A549 (cell line): ENCODE measurements around the gene DNAJC5.

ENCODE experiments used
- BCL3 ChIP-seq: fragments of >200 bp; sonication (Bioruptor Twin); formaldehyde crosslinking; IDR thresholded peaks from 3 replicates; pipeline ENCODE4 v1.6.1; 2016
- CHD2 ChIP-seq: fragments of 150-350 bp; IDR thresholded peaks from 2 replicates; pipeline ENCODE4 v1.6.1; 2014; ENCODE audit warnings: low read length; ENCODE audit not compliant: partially characterized antibody
- CTCF ChIP-seq: fragments of >200 bp; sonication (Bioruptor Twin); formaldehyde crosslinking; IDR thresholded peaks from 3 replicates; pipeline ENCODE4 v1.5.1; 2016
- EP300 ChIP-seq, 2 experiments: fragments of >200 bp; sonication (Bioruptor Twin); formaldehyde crosslinking; IDR thresholded peaks; 2 replicates in 1 of 2; 3 replicates in 1 of 2; pipeline ENCODE4 v1.6.1; 2016 to 2017
- PBX3 ChIP-seq: IDR thresholded peaks from 2 replicates; pipeline ENCODE4 v1.6.1; 2012
- POLR2A ChIP-seq: IDR thresholded peaks from 2 replicates; pipeline ENCODE4 v1.6.1; 2012; ENCODE audit warnings: mild to moderate bottlenecking, low read length
- POLR2AphosphoS2 ChIP-seq: conservative IDR thresholded peaks from 2 replicates; pipeline ENCODE4 v1.6.1; 2012; ENCODE audit warnings: low read length, improper control_type of control experiment, inconsistent platforms
- RCOR1 ChIP-seq: fragments of 150-350 bp; IDR thresholded peaks from 2 replicates; pipeline ENCODE4 v1.6.1; 2014; ENCODE audit warnings: antibody characterized with exemption, low read length, low read depth
- RNF2 ChIP-seq: fragments of 200-600 bp; sonication (generic); IDR thresholded peaks from 2 replicates; pipeline ENCODE4 v1.6.1; 2016; ENCODE audit warnings: low read depth, mild to moderate bottlenecking, antibody characterized with exemption, moderate library complexity, borderline replicate concordance
- SREBF2 ChIP-seq: fragments of 450-650 bp; IDR thresholded peaks from 2 replicates; pipeline ENCODE4 v1.6.1; 2014; ENCODE audit warnings: mild to moderate bottlenecking, moderate library complexity
- TF ChIP-seq, protein P1 (sequence below): fragments of 200-600 bp; sonication (generic); IDR thresholded peaks from 2 replicates; pipeline ENCODE4 v1.6.1; 2016; ENCODE audit warnings: antibody characterized with exemption, mild to moderate bottlenecking, moderate library complexity

- TF ChIP-seq POLR2A (no peak), SREBF2 (no peak), CTCF (no peak), CHD2 (no peak), PBX3 (no peak), EP300 (IDR thresholded peaks at IDR 0.05) (no peak), POLR2AphosphoS2 (no peak), RNF2 (no peak), BCL3 (no peak), RCOR1 (no peak)
- TF ChIP-seq, protein P1, sequence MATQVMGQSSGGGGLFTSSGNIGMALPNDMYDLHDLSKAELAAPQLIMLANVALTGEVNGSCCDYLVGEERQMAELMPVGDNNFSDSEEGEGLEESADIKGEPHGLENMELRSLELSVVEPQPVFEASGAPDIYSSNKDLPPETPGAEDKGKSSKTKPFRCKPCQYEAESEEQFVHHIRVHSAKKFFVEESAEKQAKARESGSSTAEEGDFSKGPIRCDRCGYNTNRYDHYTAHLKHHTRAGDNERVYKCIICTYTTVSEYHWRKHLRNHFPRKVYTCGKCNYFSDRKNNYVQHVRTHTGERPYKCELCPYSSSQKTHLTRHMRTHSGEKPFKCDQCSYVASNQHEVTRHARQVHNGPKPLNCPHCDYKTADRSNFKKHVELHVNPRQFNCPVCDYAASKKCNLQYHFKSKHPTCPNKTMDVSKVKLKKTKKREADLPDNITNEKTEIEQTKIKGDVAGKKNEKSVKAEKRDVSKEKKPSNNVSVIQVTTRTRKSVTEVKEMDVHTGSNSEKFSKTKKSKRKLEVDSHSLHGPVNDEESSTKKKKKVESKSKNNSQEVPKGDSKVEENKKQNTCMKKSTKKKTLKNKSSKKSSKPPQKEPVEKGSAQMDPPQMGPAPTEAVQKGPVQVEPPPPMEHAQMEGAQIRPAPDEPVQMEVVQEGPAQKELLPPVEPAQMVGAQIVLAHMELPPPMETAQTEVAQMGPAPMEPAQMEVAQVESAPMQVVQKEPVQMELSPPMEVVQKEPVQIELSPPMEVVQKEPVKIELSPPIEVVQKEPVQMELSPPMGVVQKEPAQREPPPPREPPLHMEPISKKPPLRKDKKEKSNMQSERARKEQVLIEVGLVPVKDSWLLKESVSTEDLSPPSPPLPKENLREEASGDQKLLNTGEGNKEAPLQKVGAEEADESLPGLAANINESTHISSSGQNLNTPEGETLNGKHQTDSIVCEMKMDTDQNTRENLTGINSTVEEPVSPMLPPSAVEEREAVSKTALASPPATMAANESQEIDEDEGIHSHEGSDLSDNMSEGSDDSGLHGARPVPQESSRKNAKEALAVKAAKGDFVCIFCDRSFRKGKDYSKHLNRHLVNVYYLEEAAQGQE = no peak
Measured at GRCh38 chr20:63861365-63861934, 33.5 kb upstream of the DNAJC5 start, which contains the start of gene ABHD16B.
